Measurements from ENCODE around the gene STARD7. TPM values are rescaled to one million over a fixed set of nuclear protein-coding genes. Genes with fewer than 3 reads are reported as not detected.
"Not testable (repeated sequence)": the region's sequence is repeated elsewhere in the genome, so short reads cannot be mapped to it uniquely, and the experiment has no call there.

The STARD7 gene
- 100 to 1,000 TPM; 108 to 113 TPM for total RNA-seq

GRCh38 chr2:96208143-96209010 is at the start of gene STARD7:
Gene STARD7, minus strand, starts transcription at chr2:96208827. Its CDS starts 393 bp downstream, at chr2:96208434.
- DNase-seq: peak; percentile 98
- peak within 1 kb of the TSS; percentile 87 for H3K4me3 Mint-ChIP-seq
- CTCF ChIA-PET: interaction anchor here (0.6 to 2.4 kb wide), 11 partner anchors 31 to 199 kb away, joined by 3 to 15 read pairs (median 4); partner anchors contain the start of gene ASTL
- peaks cover 52% of the 10 kb centered on the region for H3K4me1 Mint-ChIP-seq
- POLR2A ChIA-PET: interaction anchor here (0.6 to 3.2 kb wide), 36 partner anchors 9 to 608 kb away, joined by 3 to 39 read pairs (median 5); partner anchors contain the start of genes ANKRD36C, CIAO1, CNNM3 and DUSP2
- no peaks in the 10 kb centered on the region for H3K27me3 Mint-ChIP-seq
- H3K27ac Mint-ChIP-seq: peak within 1 kb of the TSS; percentile 83
- no peaks in the 10 kb centered on the region for H3K9me3 Mint-ChIP-seq
- peaks cover 30% of the 10 kb centered on the region for H3K36me3 Mint-ChIP-seq (ENCODE audit: low read depth)

GRCh38 chr2:96257744-96258143 is 49.1 kb upstream of the STARD7 start:
- H3K4me3 Mint-ChIP-seq, POLR2A ChIA-PET, H3K27me3 Mint-ChIP-seq, DNase-seq, H3K9me3 Mint-ChIP-seq: not testable (repeated sequence)
- CTCF ChIA-PET: interaction anchor here (1.7 kb wide), 1 partner anchor 9 kb away, joined by 8 read pairs; no protein-coding TSS in a partner anchor
- H3K36me3 Mint-ChIP-seq (ENCODE audit: low read depth): peaks cover 45% of the 10 kb centered on the region
- H3K4me1 Mint-ChIP-seq: peaks cover 57% of the 10 kb centered on the region
- peak overlapping the region; percentile 23 for H3K27ac Mint-ChIP-seq

GRCh38 chr2:96256611-96257113 is 48.0 kb upstream of the STARD7 start:
- Mint-ChIP-seq H3K4me3 (no peak overlapping the region), H3K4me1 (peaks cover 58% of the 10 kb centered on the region), H3K9me3 (no peaks in the 10 kb centered on the region), H3K36me3 (ENCODE audit: low read depth) (peaks cover 49% of the 10 kb centered on the region), H3K27ac (peak overlapping the region; percentile 22), H3K27me3 (no peaks in the 10 kb centered on the region)
- ChIA-PET POLR2A (interaction anchor here (0.8 to 2.3 kb wide), 2 partner anchors 15 to 48 kb away, joined by 4 to 9 read pairs; partner anchors contain the start of gene STARD7), CTCF (interaction anchor here (1.7 kb wide), 1 partner anchor 10 kb away, joined by 8 read pairs; no protein-coding TSS in a partner anchor)
- DNase-seq: no peak

- no peaks in the 10 kb centered on the region for H3K9me3 Mint-ChIP-seq
- H3K27me3 Mint-ChIP-seq: no peaks in the 10 kb centered on the region
- no peak overlapping the region for H3K27ac Mint-ChIP-seq
- CTCF ChIA-PET: interaction anchor here (0.5 kb wide), 1 partner anchor 116 kb away, joined by 3 read pairs; no protein-coding TSS in a partner anchor
- POLR2A ChIA-PET: interaction anchor here (1.3 to 2.0 kb wide), 3 partner anchors 9 to 50 kb away, joined by 4 to 13 read pairs (median 6); no protein-coding TSS in a partner anchor
- no peak overlapping the region for H3K4me3 Mint-ChIP-seq
- no peak for DNase-seq
- peaks cover 53% of the 10 kb centered on the region for H3K4me1 Mint-ChIP-seq
- H3K36me3 Mint-ChIP-seq (ENCODE audit: low read depth): peaks cover 52% of the 10 kb centered on the region
Observed at GRCh38 chr2:96254571-96254970, 45.9 kb upstream of the STARD7 start.

GRCh38 chr2:96253006-96253405 is 44.4 kb upstream of the STARD7 start:
- Mint-ChIP-seq H3K4me3 (no peak overlapping the region), H3K4me1 (peaks cover 40% of the 10 kb centered on the region), H3K36me3 (ENCODE audit: low read depth) (peaks cover 53% of the 10 kb centered on the region), H3K9me3 (no peaks in the 10 kb centered on the region), H3K27me3 (no peaks in the 10 kb centered on the region), H3K27ac (no peak overlapping the region)
- DNase-seq: no peak
- POLR2A ChIA-PET: interaction anchor here (2.0 kb wide), 1 partner anchor 11 kb away, joined by 13 read pairs; no protein-coding TSS in a partner anchor
- CTCF ChIA-PET: no interaction called here

GRCh38 chr2:96252526-96252925 is 43.9 kb upstream of the STARD7 start:
- DNase-seq: no peak

GRCh38 chr2:96251721-96252292 is 43.2 kb upstream of the STARD7 start:
- POLR2A ChIA-PET: interaction anchor here (2.3 kb wide), 1 partner anchor 10 kb away, joined by 7 read pairs; no protein-coding TSS in a partner anchor
- peaks cover 56% of the 10 kb centered on the region for H3K36me3 Mint-ChIP-seq (ENCODE audit: low read depth)
- H3K27me3 Mint-ChIP-seq: no peaks in the 10 kb centered on the region
- H3K4me1 Mint-ChIP-seq: peaks cover 40% of the 10 kb centered on the region
- CTCF ChIA-PET: no interaction called here
- H3K27ac Mint-ChIP-seq: peak overlapping the region; percentile 23
- H3K9me3 Mint-ChIP-seq: no peaks in the 10 kb centered on the region
- no peak for DNase-seq
- no peak overlapping the region for H3K4me3 Mint-ChIP-seq

More at GRCh38 chr2:96252526-96252925, 43.9 kb upstream of the STARD7 start:
- POLR2A ChIA-PET: interaction anchor here (2.0 kb wide), 1 partner anchor 10 kb away, joined by 13 read pairs; no protein-coding TSS in a partner anchor
- CTCF ChIA-PET: no interaction called here
- H3K36me3 Mint-ChIP-seq (ENCODE audit: low read depth): peaks cover 53% of the 10 kb centered on the region
- peak overlapping the region; percentile 23 for H3K27ac Mint-ChIP-seq
- H3K9me3 Mint-ChIP-seq: no peaks in the 10 kb centered on the region
- H3K4me3 Mint-ChIP-seq: no peak overlapping the region
- no peaks in the 10 kb centered on the region for H3K27me3 Mint-ChIP-seq
- H3K4me1 Mint-ChIP-seq: peaks cover 41% of the 10 kb centered on the region

GRCh38 chr2:96250188-96250587 is 41.6 kb upstream of the STARD7 start:
- CTCF ChIA-PET: no interaction called here
- POLR2A ChIA-PET: interaction anchor here (1.1 to 2.3 kb wide), 3 partner anchors 9 to 42 kb away, joined by 3 to 7 read pairs (median 3); partner anchors contain the start of gene STARD7
- H3K36me3 Mint-ChIP-seq (ENCODE audit: low read depth): peaks cover 59% of the 10 kb centered on the region

GRCh38 chr2:96249654-96250053 is 41.0 kb upstream of the STARD7 start:
- peaks cover 57% of the 10 kb centered on the region for H3K36me3 Mint-ChIP-seq (ENCODE audit: low read depth)
- no peaks in the 10 kb centered on the region for H3K27me3 Mint-ChIP-seq
- H3K27ac Mint-ChIP-seq: no peak overlapping the region
- H3K4me1 Mint-ChIP-seq: peaks cover 53% of the 10 kb centered on the region
- no peak for DNase-seq
- no peak overlapping the region for H3K4me3 Mint-ChIP-seq
- H3K9me3 Mint-ChIP-seq: peaks cover 10% of the 10 kb centered on the region
- CTCF ChIA-PET: interaction anchor here (1.5 kb wide), 1 partner anchor 11 kb away, joined by 4 read pairs; no protein-coding TSS in a partner anchor
- POLR2A ChIA-PET: interaction anchor here (1.2 kb wide), 1 partner anchor 41 kb away, joined by 3 read pairs; the partner anchor contains the start of gene STARD7

More at GRCh38 chr2:96250188-96250587, 41.6 kb upstream of the STARD7 start:
- Mint-ChIP-seq H3K9me3 (peaks cover 8% of the 10 kb centered on the region), H3K27ac (peak overlapping the region; percentile 48), H3K27me3 (no peaks in the 10 kb centered on the region), H3K4me3 (no peak overlapping the region), H3K4me1 (peaks cover 49% of the 10 kb centered on the region)
- no peak for DNase-seq

GRCh38 chr2:96248624-96249023 is 40.0 kb upstream of the STARD7 start:
- peaks cover 11% of the 10 kb centered on the region for H3K9me3 Mint-ChIP-seq
- H3K4me3 Mint-ChIP-seq: no peak overlapping the region
- H3K36me3 Mint-ChIP-seq (ENCODE audit: low read depth): peaks cover 49% of the 10 kb centered on the region
- peaks cover 57% of the 10 kb centered on the region for H3K4me1 Mint-ChIP-seq
- no peaks in the 10 kb centered on the region for H3K27me3 Mint-ChIP-seq
- ChIA-PET POLR2A (no interaction called here), CTCF (interaction anchor here (1.5 kb wide), 1 partner anchor 12 kb away, joined by 4 read pairs; no protein-coding TSS in a partner anchor)
- H3K27ac Mint-ChIP-seq: no peak overlapping the region
- no peak for DNase-seq

- CTCF ChIA-PET: interaction anchor here (1.5 to 1.7 kb wide), 2 partner anchors 13 to 19 kb away, joined by 4 to 10 read pairs; no protein-coding TSS in a partner anchor
- Mint-ChIP-seq H3K4me1 (peaks cover 61% of the 10 kb centered on the region), H3K9me3 (peaks cover 11% of the 10 kb centered on the region), H3K36me3 (ENCODE audit: low read depth) (peaks cover 42% of the 10 kb centered on the region), H3K4me3 (no peak overlapping the region), H3K27ac (peak overlapping the region; percentile 3), H3K27me3 (no peaks in the 10 kb centered on the region)
- DNase-seq: no peak
- POLR2A ChIA-PET: interaction anchor here (3.7 kb wide), 1 partner anchor 40 kb away, joined by 24 read pairs; the partner anchor contains the start of gene STARD7
Observed at GRCh38 chr2:96247896-96248295, 39.3 kb upstream of the STARD7 start.

GRCh38 chr2:96247009-96247408 is 38.4 kb upstream of the STARD7 start:
- H3K27ac Mint-ChIP-seq: peak overlapping the region; percentile 70
- DNase-seq: no peak
- peaks cover 33% of the 10 kb centered on the region for H3K36me3 Mint-ChIP-seq (ENCODE audit: low read depth)
- no peak overlapping the region for H3K4me3 Mint-ChIP-seq
- H3K4me1 Mint-ChIP-seq: peaks cover 67% of the 10 kb centered on the region
- H3K9me3 Mint-ChIP-seq: peaks cover 11% of the 10 kb centered on the region
- POLR2A ChIA-PET: interaction anchor here (3.7 kb wide), 1 partner anchor 39 kb away, joined by 24 read pairs; the partner anchor contains the start of gene STARD7
- no peaks in the 10 kb centered on the region for H3K27me3 Mint-ChIP-seq
- CTCF ChIA-PET: interaction anchor here (1.5 to 1.7 kb wide), 2 partner anchors 20 to 39 kb away, joined by 4 to 10 read pairs; partner anchors contain the start of gene STARD7
